ENCODE measurements around the gene RTN4R. TPM values are rescaled to one million over a fixed set of nuclear protein-coding genes. Genes with fewer than 3 reads are reported as not detected.
"Not testable (repeated sequence)": the region's sequence is repeated elsewhere in the genome, so short reads cannot be mapped to it uniquely, and the experiment has no call there.

RTN4R gene
- total RNA-seq, 1 experiment from 2014 or later = 39.2 TPM

GRCh38 chr22:20290578-20291248 lies 22.6 kb upstream of the RTN4R start:
- in situ Hi-C loops (cut with HindIII; ENCODE audit: low sequenced_read_pairs) = no loop called here

GRCh38 chr22:20290045-20290392 lies 21.9 kb upstream of the RTN4R start:
- in situ Hi-C loops (cut with HindIII; ENCODE audit: low sequenced_read_pairs) = no loop called here
- no peak for DNase-seq (ENCODE audit: low spot score)

More at GRCh38 chr22:20290578-20291248, 22.6 kb upstream of the RTN4R start:
- no peak for DNase-seq (ENCODE audit: low spot score)

- DNase-seq (ENCODE audit: low spot score); in situ Hi-C loops (cut with HindIII; ENCODE audit: low sequenced_read_pairs): not testable (repeated sequence)
These were observed 21.3 kb upstream of the RTN4R start for GRCh38 chr22:20289182-20290044.

- DNase-seq (ENCODE audit: low spot score); in situ Hi-C loops (cut with HindIII; ENCODE audit: low sequenced_read_pairs): not testable (repeated sequence)
These were observed 18.8 kb upstream of the RTN4R start for GRCh38 chr22:20286784-20287423.

- in situ Hi-C loops (cut with HindIII; ENCODE audit: low sequenced_read_pairs) = not testable (repeated sequence)
These were observed 18.2 kb upstream of the RTN4R start for GRCh38 chr22:20286312-20286660.

GRCh38 chr22:20285473-20286311 lies 17.6 kb upstream of the RTN4R start:
- peak; percentile 76 for DNase-seq (ENCODE audit: low spot score)
- in situ Hi-C loops (cut with HindIII; ENCODE audit: low sequenced_read_pairs) = not testable (repeated sequence)

More at GRCh38 chr22:20286312-20286660, 18.2 kb upstream of the RTN4R start:
- DNase-seq (ENCODE audit: low spot score) = not testable (repeated sequence)

- no peak for DNase-seq (ENCODE audit: low spot score)
- in situ Hi-C loops (cut with HindIII; ENCODE audit: low sequenced_read_pairs) = no loop called here
These were observed 16.5 kb upstream of the RTN4R start for GRCh38 chr22:20284471-20285086.

- no peak for DNase-seq (ENCODE audit: low spot score)
- in situ Hi-C loops (cut with HindIII; ENCODE audit: low sequenced_read_pairs) = no loop called here
These were observed 15.6 kb upstream of the RTN4R start for GRCh38 chr22:20283674-20284066.

GRCh38 chr22:20282901-20283673 lies 15.0 kb upstream of the RTN4R start:
- peak; percentile 13 for DNase-seq (ENCODE audit: low spot score)
- in situ Hi-C loops (cut with HindIII; ENCODE audit: low sequenced_read_pairs) = no loop called here

- no peak for DNase-seq (ENCODE audit: low spot score)
- in situ Hi-C loops (cut with HindIII; ENCODE audit: low sequenced_read_pairs) = no loop called here
These were observed 13.8 kb upstream of the RTN4R start for GRCh38 chr22:20281891-20282290.

- DNase-seq (ENCODE audit: low spot score); in situ Hi-C loops (cut with HindIII; ENCODE audit: low sequenced_read_pairs): not testable (repeated sequence)
These were observed 13.4 kb upstream of the RTN4R start for GRCh38 chr22:20281473-20281872.

GRCh38 chr22:20280866-20281265 lies 12.7 kb upstream of the RTN4R start:
- in situ Hi-C loops (cut with HindIII; ENCODE audit: low sequenced_read_pairs) = no loop called here
- no peak for DNase-seq (ENCODE audit: low spot score)

GRCh38 chr22:20280163-20280562 lies 12.0 kb upstream of the RTN4R start:
- in situ Hi-C loops (cut with HindIII; ENCODE audit: low sequenced_read_pairs) = not testable (repeated sequence)

GRCh38 chr22:20279662-20280134 lies 11.6 kb upstream of the RTN4R start:
- no peak for DNase-seq (ENCODE audit: low spot score)
- in situ Hi-C loops (cut with HindIII; ENCODE audit: low sequenced_read_pairs) = no loop called here

More at GRCh38 chr22:20280163-20280562, 12.0 kb upstream of the RTN4R start:
- DNase-seq (ENCODE audit: low spot score) = peak; percentile 68

GRCh38 chr22:20278726-20279490 lies 10.8 kb upstream of the RTN4R start:
- in situ Hi-C loops (cut with HindIII; ENCODE audit: low sequenced_read_pairs); DNase-seq (ENCODE audit: low spot score): not testable (repeated sequence)

GRCh38 chr22:20277936-20278635 lies 10.0 kb upstream of the RTN4R start:
- in situ Hi-C loops (cut with HindIII; ENCODE audit: low sequenced_read_pairs); DNase-seq (ENCODE audit: low spot score): not testable (repeated sequence)

- in situ Hi-C loops (cut with HindIII; ENCODE audit: low sequenced_read_pairs) = no loop called here
- no peak for DNase-seq (ENCODE audit: low spot score)
These were observed 8.3 kb upstream of the RTN4R start for GRCh38 chr22:20276468-20276867.

Data from G401 (cell line).